GM13977 (cell line): ENCODE measurements around the gene MAGED1.

ENCODE experiments used
- DNase-seq: peaks from one replicate; pipeline ENCODE4 v3.0.0; 2012; ENCODE audit warnings: low spot score
- CTCF ChIP-seq: IDR thresholded peaks from 2 replicates; pipeline ENCODE4 v1.5.1; 2012; ENCODE audit warnings: mild to moderate bottlenecking, control low read depth; ENCODE audit not compliant: insufficient read depth; ENCODE audit errors: extremely low read depth, missing control alignments
- in situ Hi-C: fragments of 300-500 bp; cut with MboI; formaldehyde crosslinking; loops from one replicate; pipeline ENCODE4 v1.12.0; 2022; ENCODE audit warnings: low sequenced_read_pairs, low pct_unique_long_range_greater_than_20kb, mixed read lengths, inconsistent platforms; ENCODE audit not compliant: unreplicated experiment

The MAGED1 gene

GRCh38 chrX:51917604-51918003 lies 24.2 kb downstream of the MAGED1 start:
- in situ Hi-C loops: no loop called here
- DNase-seq: no peak
- no peak for TF ChIP-seq CTCF

DNA sequence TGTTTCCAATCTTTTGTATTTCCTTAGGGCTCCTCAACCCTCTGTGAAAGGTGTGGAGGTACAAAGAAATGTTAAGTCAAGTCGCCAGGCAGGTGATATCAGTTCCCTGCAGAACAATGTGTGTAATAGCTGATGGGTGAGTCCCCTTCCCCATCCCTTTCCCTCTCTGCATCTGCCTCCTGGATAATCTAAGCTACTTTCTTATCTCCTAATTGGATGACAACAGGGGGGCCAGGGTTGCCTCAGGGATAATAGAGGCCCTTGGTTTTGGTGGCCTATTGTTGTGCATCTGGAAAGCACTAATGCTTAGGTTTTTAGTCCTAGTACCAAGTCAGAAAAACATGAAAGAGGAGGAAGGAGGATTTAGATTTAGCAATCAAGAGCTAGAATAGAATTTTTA lies 29.1 kb downstream of the MAGED1 start:
- DNase-seq: no peak
- no peak for TF ChIP-seq CTCF
- in situ Hi-C loops: no loop called here

DNA sequence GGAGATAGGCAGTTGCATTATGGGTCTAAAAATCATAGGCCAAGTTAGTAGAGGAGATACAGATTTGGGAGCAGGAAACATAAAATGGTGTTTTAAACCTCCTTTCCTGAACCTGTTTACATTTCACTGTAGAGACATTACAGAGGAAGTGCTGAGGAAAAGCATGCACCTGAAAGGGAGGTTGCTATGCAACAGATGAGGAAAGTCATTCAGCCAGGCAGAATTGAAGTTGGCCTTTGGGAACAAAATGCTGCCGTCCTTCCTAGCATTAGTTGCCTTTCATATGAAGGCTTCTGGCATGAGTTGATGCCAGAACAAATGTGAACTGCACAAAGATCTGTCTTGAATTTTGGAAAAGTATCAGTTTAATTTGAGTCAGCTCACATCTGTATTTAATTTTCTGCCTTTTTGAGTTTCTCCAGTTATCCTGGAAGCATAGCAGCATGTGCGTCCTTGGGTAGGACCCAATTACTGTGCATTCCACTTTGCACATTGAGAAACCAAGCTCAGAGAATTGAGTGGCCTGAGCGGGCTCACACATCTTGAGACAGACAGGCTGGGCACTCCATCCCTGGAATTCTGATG lies 38.2 kb downstream of the MAGED1 start:
- TF ChIP-seq CTCF: no peak
- no peak for DNase-seq
- in situ Hi-C loops: no loop called here
